Stomach (tissue), 9 donors: ENCODE measurements around the gene SLC2A3. TPM values are rescaled to one million over a fixed set of nuclear protein-coding genes. Genes with fewer than 3 reads are reported as not detected.
"Not testable (repeated sequence)": the region's sequence is repeated elsewhere in the genome, so short reads cannot be mapped to it uniquely, and the experiment has no call there.

Experiments used
- DNase-seq, 2 donors: peaks; one replicate each; pipeline versions ENCODE4 v3.0.0 to v3.0.0-alpha.2; 2013 to 2019
- H3K27ac ChIP-seq, 5 donors: fragments of 200-600 bp in 4 of 5; sonication (generic) in 4 of 5; one replicate each; pipeline ENCODE4 v1.5.1; 2013 to 2019; ENCODE audit warnings: mild to moderate bottlenecking in 1 of 5, moderate library complexity in 1 of 5
- H3K27me3 ChIP-seq, 3 donors: fragments of 200-600 bp; sonication (generic); one replicate each; pipeline ENCODE4 v1.5.1; 2017 to 2019; ENCODE audit warnings: mixed run types in 1 of 3
- H3K36me3 ChIP-seq, 4 donors: fragments of 200-600 bp; sonication (generic); 1 replicate in 3 of 4; 2 replicates in 1 of 4; pipeline ENCODE4 v1.5.1; 2016 to 2019
- H3K4me1 ChIP-seq, 4 donors: fragments of 200-600 bp; sonication (generic); one replicate each; pipeline ENCODE4 v1.5.1; 2016 to 2019
- H3K4me3 ChIP-seq, 4 donors: fragments of 200-600 bp; sonication (generic) in 3 of 4; one replicate each; pipeline ENCODE4 v1.5.1; 2016 to 2019; ENCODE audit warnings: mild to moderate bottlenecking in 1 of 4
- H3K9me3 ChIP-seq, 4 donors: fragments of 200-600 bp; sonication (generic); one replicate each; pipeline ENCODE4 v1.5.1; 2016 to 2019
- CTCF ChIP-seq, 7 experiments: fragments of 450-650 bp in 4 of 7; fragments of 200-600 bp in 3 of 7; sonication (generic) in 3 of 7; IDR thresholded peaks; one replicate each; pipeline ENCODE4 v1.5.1; 2016 to 2019; ENCODE audit warnings: antibody characterized with exemption in 7 of 7, control low read depth in 2 of 7, mild to moderate bottlenecking in 1 of 7
- EP300 ChIP-seq: sonication (generic); formaldehyde crosslinking; IDR thresholded peaks from one replicate; pipeline ENCODE4 v1.6.1; 2017; ENCODE audit warnings: antibody characterized with exemption
- POLR2A ChIP-seq, 4 donors: fragments of 450-650 bp; IDR thresholded peaks; one replicate each; pipeline ENCODE4 v1.6.1; 2016; ENCODE audit warnings: antibody characterized with exemption in 4 of 4, control low read depth in 2 of 4, mild to moderate bottlenecking in 1 of 4, moderate library complexity in 1 of 4
- POLR2AphosphoS5 ChIP-seq, 3 donors: sonication (generic); formaldehyde crosslinking; IDR thresholded peaks; one replicate each; pipeline ENCODE4 v1.6.1; 2016; ENCODE audit warnings: antibody characterized with exemption in 3 of 3
- WGBS, 5 donors: extraction: QIAGEN DNeasy Blood & Tissue Kit in 3 of 5; methylation state at CpG; one replicate each; pipeline versions ENCODE4 v1.1.5 to v1.1.7; 2013 to 2018; 5-methylcytosine and 5-hydroxymethylcytosine counted together
- intact Hi-C: fragments of 100-400 bp; cut with DNase I; formaldehyde crosslinking; loops from one replicate; pipeline ENCODE4 v1.15.1; 2023; ENCODE audit warnings: low total_unique reads
- polyA plus RNA-seq, 3 donors: library from polyadenylated mRNA; stranded (reverse); fragments of 200-250 nt; gene quantifications; one replicate each; pipeline ENCODE4 v1.2.3, GENCODE V29; 2013
- total RNA-seq, 5 donors: library from RNA; depleted of rRNA; stranded (reverse); fragments of >200 nt; gene quantifications; one replicate each; pipeline versions ENCODE4 v1.1.0 to v1.2.3, GENCODE V29; 2014 to 2016
- donor health status: healthy with polysubstance abuse.
- donor health status: Bipolar disorder and iron deficiency.
- donor health status: healthy.

Gene SLC2A3
- total and polyA plus RNA-seq, 8 donors: 0.29 to 72.0 (median 8.7) TPM

GRCh38 chr12:7899755-7900154 is 36.2 kb downstream of the SLC2A3 start:
- H3K9me3 ChIP-seq: no peaks in the 10 kb centered on the region
- no peak for TF ChIP-seq POLR2A (IDR thresholded peaks at IDR 0.05)
- no peak for TF ChIP-seq EP300
- no peak for TF ChIP-seq CTCF (IDR thresholded peaks at IDR 0.05)
- no peak for TF ChIP-seq POLR2AphosphoS5 (IDR thresholded peaks at IDR 0.05)
- WGBS, 5 donors: 82 to 92% (median 87%) methylated on average over 7 of the region's 7 CpGs
- no peaks in the 10 kb centered on the region for H3K36me3 ChIP-seq
- no peak for DNase-seq
- intact Hi-C loops: no loop called here
- no peak overlapping the region for H3K27ac ChIP-seq
- H3K4me3 ChIP-seq: no peak overlapping the region
- H3K4me1 ChIP-seq: peaks cover 0 to 4% (median 4%) of the 10 kb centered on the region in 4 donors
- H3K27me3 ChIP-seq: no peaks in the 10 kb centered on the region

DNA sequence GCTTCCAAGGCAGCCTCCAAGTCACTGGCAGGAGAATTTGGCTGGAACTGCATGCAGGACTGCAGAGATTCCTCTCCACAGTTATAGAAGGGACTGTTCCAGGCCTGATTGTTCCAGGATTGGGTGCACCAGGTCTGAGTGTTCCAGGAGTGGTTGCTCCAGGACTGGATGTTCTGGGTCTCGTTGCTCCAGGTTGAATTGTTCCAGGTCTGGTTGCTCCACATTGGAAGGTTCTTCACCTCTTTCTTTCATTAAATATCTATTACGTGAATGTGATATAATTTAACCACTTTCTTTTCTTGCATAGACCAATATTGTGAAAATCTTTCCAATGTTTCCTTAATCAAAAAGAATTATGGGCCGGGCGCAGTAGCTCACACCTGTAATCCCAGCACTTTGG is 39.3 kb downstream of the SLC2A3 start:
- H3K27ac ChIP-seq, H3K4me1 ChIP-seq, intact Hi-C loops, DNase-seq, H3K4me3 ChIP-seq, H3K36me3 ChIP-seq, H3K9me3 ChIP-seq, H3K27me3 ChIP-seq: not testable (repeated sequence)
- WGBS, 5 donors: 78 to 91% (median 84%) methylated on average over 4 of the region's 4 CpGs

GRCh38 chr12:7892186-7892980 is 43.6 kb downstream of the SLC2A3 start:
- Histone ChIP-seq H3K9me3 (no peaks in the 10 kb centered on the region), H3K27ac (no peak overlapping the region), H3K27me3 (no peaks in the 10 kb centered on the region), H3K4me3 (no peak overlapping the region), H3K4me1 (peaks cover 0 to 11% (median 3%) of the 10 kb centered on the region in 4 donors), H3K36me3 (no peaks in the 10 kb centered on the region)
- no peak for DNase-seq
- intact Hi-C loops: no loop called here
- 84 to 93% (median 88%) methylated on average over 4 of the region's 4 CpGs for WGBS, 5 donors
- no peak for TF ChIP-seq POLR2AphosphoS5 (IDR thresholded peaks at IDR 0.05)
- no peak for TF ChIP-seq POLR2A (IDR thresholded peaks at IDR 0.05)
- no peak for TF ChIP-seq EP300
- no peak for TF ChIP-seq CTCF (IDR thresholded peaks at IDR 0.05)

GRCh38 chr12:7884689-7885088 is 51.3 kb downstream of the SLC2A3 start:
- TF ChIP-seq EP300 (no peak), POLR2A (IDR thresholded peaks at IDR 0.05) (no peak), CTCF (IDR thresholded peaks at IDR 0.05) (no peak), POLR2AphosphoS5 (IDR thresholded peaks at IDR 0.05) (no peak)
- 43 to 58% (median 47%) methylated on average over 3 of the region's 3 CpGs for WGBS, 5 donors
- intact Hi-C loops: no loop called here
- no peaks in the 10 kb centered on the region for H3K36me3 ChIP-seq
- H3K27me3 ChIP-seq: no peaks in the 10 kb centered on the region
- no peak overlapping the region for H3K27ac ChIP-seq
- H3K4me1 ChIP-seq: no peaks in the 10 kb centered on the region
- no peak for DNase-seq
- no peaks in the 10 kb centered on the region for H3K9me3 ChIP-seq
- no peak overlapping the region for H3K4me3 ChIP-seq

- H3K27me3 ChIP-seq, H3K9me3 ChIP-seq, H3K4me1 ChIP-seq, DNase-seq, H3K4me3 ChIP-seq, intact Hi-C loops, H3K27ac ChIP-seq, H3K36me3 ChIP-seq: not testable (repeated sequence)
- 50 to 65% (median 63%) methylated on average over 4 of the region's 4 CpGs for WGBS, 5 donors
Observed at GRCh38 chr12:7881736-7882120, 54.3 kb downstream of the SLC2A3 start.

GRCh38 chr12:7880952-7881735 is 54.8 kb downstream of the SLC2A3 start:
- WGBS, 5 donors: 88 to 96% (median 94%) methylated on average over 29 to 52 of the region's 52 CpGs
- H3K27ac ChIP-seq, H3K36me3 ChIP-seq, H3K4me1 ChIP-seq, intact Hi-C loops, H3K9me3 ChIP-seq, H3K4me3 ChIP-seq, DNase-seq, H3K27me3 ChIP-seq: not testable (repeated sequence)
